COLO668 (cell line): Measurements from ENCODE around the gene TOMM40L.
"Not testable (repeated sequence)": the region's sequence is repeated elsewhere in the genome, so short reads cannot be mapped to it uniquely, and the experiment has no call there.

Experiments
- DNase-seq: peaks from one replicate; lab custom pipeline; 2025; ENCODE audit not compliant: unreplicated experiment; lab: John Stamatoyannopoulos, UW

Gene TOMM40L

DNA sequence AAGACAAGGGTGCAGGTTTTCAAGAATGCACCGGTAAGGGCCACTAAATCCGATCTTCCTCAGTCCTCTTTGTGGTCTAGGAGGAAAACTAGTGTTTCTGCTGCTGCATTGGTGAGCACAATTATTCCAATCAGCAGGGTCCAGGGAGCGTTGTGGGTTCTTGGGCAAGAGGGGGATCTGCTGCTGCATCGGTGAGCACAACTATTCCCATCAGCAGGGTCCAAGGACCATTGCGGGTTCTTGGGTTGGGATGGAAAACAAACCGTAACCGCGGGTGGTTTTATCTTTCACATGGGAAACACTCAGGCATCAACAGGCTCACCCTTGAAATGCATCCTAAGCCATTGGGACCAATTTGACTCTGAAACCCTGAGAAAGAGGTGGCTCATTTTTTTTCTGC is 25.7 kb downstream of the TOMM40L start:
- no peak for DNase-seq

DNA sequence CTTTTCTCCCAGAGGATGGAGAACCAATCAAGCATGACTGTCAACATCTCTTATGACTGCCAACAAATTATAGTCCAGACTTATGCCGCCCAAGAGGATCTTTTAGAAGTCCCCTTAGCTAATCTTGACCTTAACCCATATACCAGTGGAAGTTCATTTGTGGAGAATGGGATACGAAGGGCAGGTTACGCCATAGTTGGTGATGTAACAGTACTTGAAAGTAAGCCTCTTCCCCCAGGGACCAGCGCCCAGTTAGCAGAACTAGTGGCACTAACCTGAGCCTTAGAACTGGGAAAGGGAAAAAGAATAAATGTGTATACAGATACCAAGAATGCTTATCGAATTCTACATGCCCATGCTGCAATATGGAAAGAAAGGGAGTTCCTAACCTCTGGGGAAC is 29.4 kb downstream of the TOMM40L start:
- not testable (repeated sequence) for DNase-seq

DNA sequence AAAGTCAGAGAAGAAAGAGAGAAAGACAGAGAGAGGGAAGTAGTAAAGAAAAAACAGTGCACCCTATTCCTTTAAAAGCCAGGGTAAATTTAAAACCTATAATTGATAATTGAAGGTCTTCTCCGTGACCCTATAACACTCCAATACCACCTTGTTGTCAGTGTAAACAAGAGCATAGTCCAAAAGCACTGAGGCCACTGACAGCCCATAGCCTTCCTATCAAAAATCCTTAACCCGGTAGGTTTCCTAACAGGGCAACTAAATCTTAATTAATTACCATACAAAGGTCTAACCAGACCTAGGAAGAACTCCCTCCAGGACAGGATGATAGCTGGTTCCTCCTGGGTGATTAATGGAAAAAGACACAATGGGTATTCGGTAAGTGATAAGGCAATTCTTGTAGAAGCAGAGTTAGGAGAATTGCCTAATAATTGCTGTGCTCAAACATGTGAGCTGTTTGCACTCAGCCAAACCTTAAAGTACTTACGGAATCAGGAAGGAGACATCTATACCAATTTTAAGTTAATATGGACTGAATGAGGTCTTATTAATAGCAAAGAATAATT is 30.2 kb downstream of the TOMM40L start:
- not testable (repeated sequence) for DNase-seq

DNA sequence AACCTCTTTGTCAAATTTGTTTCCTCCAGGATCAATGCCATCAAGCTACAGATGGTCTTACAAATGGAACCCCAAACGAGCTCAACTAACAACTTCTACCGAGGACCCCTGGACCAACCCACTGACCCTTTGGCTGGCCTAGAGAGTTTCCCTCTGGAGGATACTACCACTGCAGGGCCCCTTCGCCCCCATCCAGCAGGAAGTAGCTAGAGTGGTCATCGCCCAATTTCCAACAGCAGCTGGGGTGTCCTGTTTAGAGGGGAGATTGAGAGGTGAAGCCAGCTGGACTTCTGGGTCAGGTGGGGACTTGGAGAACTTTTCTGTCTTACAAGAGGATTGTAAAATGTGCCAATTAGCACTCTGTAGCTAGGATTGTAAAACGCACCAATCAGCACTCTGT is 31.2 kb downstream of the TOMM40L start:
- DNase-seq = not testable (repeated sequence)

DNA sequence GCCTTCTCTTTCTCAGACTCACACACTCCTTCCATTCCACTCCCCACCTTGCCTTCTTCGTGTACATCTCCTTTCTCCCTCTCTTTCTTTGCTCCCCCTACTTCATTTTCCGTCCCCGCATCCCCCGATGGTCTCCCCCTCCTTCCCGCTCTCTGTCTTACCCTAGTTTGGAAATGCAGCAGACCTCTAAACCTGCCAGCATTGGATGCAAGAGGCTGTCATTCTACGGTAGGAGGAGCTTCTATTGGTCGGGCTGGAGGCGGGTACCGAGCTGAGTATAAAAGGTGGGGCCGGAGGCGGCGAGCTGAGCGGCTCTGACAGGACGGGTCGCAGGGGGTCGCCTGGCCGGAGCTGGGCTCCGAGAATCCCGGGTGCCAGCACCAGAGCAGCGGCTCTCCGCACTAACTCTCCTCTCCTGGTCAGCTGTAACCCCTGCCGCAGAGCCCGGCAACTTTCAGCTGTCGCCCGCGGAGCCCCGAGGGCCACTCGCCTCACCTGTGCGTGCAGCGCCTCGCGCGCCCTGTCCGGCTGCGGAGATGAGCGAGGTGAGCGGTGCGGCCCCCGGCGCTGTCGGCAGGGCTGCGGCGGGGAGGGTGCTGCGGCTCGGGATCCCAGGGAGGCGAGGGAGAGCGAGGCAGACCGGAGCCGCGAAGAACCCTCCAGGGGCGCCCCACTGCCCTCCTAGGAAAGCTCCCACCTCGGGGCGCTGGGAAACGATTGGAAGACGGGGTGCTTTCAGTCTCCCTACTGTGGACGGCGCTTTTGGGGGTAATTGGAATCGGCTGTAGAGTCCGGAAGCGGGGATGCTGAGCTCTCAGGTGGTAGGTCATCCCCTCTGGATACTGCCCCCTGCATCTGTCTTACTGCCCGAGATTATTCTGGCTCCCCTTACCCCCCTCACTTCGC is 32.8 kb downstream of the TOMM40L start, which contains the start of gene PCP4L1:
PCP4L1 (plus strand) TSS at position 307 of the 906 bp plus-strand sequence; CDS start at position 537, 230 bp downstream.
- DNase-seq = no peak

DNA sequence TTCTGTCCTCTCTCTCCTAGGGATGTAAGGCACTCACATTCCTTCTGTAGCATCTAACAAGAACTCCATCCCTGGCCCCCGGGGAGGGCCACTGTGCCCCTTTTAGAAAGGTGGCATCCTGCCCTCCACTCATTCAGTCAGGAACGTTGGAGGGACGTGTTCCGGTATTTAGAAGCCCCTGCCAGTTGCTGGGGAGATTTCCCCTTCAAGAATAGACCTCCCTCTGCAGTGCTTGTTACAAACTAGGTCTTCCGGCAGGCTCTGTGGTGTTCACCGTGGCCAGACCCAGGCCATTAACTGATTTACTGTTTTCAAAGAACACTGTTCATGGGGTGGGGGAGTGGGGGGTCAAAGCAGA is 33.5 kb downstream of the TOMM40L start:
- no peak for DNase-seq

DNA sequence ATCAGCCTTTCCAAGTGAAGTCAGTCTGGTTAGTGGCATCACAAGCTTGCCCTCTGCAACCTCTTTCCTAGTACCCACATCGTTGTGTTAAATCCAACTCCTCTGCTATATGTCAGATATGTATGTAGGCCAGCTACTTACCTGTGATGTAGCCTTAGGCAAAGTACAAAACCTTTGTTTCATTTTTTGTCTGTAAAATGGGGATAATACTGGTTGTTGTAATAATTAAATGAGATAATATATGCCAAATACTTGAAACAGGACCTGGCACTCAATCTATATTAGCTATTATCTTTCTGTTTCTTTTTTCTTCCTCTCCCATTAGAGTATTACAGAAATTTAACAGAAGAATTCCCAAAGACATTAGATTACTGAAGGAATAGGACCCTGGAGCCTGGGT is 33.9 kb downstream of the TOMM40L start:
- DNase-seq = no peak

DNA sequence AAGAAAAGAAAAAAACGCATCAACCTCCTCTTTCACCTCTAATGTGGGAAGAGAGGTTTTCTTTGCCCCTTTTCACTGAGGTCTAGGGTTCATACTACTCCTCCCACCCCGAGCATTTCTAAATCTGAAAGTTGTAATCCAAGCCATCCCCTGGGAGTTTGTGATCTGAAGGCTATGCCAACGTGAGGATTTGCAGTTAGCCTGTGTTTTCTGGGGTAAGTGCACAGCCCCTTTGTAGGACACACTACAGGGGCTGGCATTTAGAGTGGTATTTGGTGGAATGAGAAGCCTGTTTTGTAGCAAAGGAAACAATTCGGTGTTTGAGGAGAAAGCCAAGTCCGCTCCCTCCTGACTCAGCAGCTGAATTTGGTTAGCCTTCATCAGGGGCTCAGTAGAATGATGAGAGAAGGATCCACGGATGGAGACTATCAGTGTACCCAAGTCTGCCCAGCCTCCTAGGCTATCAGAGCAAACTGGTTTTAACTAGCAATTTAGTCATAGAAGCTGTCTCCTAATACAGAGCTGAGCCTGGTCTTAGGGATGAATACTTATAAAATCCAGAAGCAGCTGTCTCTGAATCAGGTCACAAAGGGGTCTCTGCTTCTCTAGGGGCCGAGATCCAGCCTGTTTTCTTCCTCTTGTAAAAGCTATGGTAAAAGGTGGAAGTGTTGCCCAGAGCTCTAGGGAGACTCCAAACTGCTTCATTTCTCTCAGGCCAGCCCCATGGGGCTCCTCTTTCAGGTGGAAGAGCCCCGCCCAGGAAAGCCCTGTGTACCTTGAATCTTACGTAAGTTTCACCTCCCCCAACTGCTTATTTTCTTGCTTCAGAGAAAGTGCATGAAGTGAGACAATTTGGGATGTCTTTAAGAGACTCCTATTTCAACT is 34.8 kb downstream of the TOMM40L start:
- no peak for DNase-seq

DNA sequence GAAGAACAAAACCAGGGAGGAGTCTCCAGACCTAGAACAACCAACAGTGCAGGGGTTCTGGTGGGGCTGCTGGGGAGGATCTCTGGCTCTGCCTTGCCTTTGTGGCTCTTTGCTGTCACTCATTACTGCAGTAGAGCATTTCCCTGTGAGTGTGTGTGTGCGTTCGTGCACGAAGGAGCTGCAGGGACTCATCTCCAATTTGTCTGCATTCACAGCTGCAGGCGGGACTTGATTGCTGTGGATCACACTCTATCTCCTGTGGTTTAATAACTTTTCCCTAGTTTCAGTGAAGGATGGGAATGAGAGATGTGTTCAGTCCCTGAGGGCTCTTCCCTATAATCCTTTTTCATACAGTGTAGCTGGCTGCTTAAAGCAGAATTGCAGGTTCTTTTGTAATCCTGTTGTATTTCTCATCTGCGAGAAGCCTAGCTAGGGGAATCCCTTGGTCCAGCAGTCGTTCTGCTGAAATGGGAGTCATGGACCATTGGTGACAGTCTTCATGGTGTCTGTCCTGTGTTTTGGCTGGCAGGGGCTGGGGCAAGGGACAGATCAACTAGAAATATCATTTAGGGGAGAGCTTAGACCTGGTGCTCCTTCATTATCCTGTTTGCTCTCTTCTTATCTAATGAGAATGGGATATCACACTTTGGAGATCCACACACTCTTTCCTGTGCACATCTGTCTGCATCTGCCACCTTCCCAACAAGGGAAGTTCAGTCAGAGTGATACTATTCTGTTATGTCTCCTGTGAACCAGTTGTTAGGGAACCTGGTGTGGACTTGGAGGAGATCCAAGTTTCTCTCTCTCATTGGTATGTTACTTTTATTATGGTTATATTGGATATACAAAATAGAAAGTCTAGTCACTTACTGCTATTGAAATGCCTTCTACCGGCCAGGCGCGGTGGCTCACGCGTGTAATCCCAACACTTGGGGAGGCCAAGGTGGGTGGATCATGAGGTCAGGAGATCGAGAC is 35.7 kb downstream of the TOMM40L start:
- no peak for DNase-seq

DNA sequence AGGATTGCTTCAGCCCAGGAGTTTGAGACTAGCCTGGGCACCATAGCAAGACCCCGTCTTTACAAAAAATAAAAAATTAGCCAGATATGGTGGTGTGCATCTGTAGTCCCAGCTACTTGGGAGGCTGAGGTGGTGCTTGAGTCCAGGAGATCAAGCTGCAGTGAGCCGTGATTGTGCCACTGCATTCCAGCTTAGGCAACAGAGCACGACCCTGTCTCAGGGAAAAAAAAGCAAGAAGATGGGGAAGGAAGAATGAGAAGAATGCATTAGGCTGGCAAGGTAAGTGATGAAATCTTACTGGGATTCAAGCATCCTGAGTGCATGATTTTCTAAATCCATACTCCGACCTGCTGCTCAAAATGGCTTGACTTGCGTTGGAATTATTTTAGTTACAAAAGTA is 39.4 kb downstream of the TOMM40L start:
- no peak for DNase-seq

DNA sequence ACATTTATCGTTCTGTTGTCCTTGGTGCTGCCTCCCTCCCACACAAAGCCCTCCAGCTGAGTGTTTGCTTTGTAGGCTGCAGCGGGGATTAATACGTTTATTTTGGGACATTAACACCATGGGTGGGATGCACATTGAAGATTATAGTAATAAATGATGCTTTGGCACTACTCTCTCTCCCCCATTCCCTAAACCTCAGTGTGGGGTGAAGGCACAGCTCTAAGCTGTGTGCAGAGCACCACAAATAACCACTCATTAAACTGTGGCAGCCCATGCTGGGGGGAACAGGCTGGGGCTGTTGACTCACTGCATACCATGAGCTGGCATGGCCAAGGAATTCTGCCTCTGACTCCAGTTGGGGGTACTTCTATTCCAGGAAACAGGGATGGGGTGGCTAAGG is 40.3 kb downstream of the TOMM40L start:
- DNase-seq = no peak

DNA sequence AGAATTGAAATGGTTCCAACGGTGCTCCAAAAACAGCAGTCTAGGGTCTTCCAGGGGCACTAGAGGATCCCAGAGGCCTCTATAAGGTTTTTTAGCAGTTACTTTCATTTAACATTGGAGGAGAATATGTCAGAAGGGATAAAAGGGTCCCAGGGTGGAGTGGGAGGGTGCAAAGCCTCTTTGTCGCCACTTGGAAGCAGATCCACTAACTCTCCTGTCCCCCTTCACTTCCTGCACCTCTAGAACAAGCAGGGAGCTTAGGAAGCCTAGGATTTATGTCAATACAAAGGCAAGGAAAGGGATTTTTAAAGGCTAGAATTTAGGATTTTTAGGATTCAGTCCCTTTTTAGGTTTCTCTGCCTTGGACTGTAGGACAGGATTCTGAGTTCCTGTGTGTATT is 41.0 kb downstream of the TOMM40L start:
- no peak for DNase-seq

DNA sequence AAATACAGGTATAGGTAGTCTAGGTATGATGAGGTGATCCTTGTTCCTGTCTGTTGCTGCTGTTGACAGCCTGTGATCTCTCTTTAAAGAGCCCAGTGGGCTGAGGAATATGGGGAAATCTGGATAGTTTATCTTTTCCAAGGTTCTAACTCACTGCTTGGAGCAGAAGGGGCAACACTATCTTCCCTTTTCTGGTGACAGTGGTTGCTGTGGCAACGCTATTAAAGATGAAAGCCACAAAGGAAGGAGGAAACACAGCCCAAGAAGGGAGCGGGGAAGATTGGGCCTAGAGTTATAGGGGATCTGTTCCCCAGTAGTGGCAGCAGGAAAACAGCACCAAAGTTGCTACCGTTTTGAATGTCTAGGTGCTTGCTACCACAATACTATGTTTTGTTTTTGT is 41.5 kb downstream of the TOMM40L start:
- DNase-seq = no peak

DNA sequence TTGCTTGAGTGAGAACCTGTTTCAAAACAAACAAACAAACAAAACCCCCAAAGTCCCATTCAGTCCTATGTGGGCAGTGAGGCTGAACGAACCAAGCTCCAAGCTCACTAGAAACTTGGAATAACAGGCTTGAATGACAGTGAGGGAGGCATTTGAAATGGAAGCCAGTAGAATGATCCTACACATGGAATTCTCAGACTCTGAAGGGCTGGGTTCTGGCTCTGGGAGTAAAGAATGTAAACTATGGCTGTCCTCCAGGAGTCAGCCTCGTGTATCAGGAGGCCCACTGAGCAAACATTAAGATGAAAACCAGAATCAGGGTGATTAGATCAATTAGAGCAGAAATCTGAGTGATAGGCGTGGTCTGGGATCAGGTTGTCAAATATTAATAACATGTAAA is 47.5 kb downstream of the TOMM40L start:
- no peak for DNase-seq

DNA sequence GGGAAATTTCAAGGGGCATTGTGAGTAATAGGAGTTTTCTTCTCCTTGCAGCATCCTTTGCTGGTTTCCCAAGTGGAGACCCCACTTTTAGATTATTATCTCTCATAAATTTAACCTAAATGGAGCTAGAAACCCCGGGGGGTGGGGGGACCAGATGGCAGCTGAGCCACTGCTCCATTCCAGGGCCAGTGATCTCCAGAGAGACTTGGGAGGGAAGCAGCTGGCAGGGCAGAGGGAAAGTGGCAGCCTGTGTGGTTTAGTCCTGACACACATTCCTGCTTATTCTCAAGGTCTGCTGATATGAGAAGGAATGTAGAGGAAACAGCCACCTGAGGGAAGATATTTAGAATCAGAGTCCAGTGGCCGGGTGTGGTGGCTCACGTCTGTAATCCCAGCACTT is 49.0 kb downstream of the TOMM40L start:
- DNase-seq = no peak
